Uterus (tissue), 4 donors: Measurements from ENCODE around the gene PTPN13. TPM values are rescaled to one million over a fixed set of nuclear protein-coding genes. Genes with fewer than 3 reads are reported as not detected.

Experiments
- DNase-seq, 2 donors: peaks; one replicate each; pipeline ENCODE4 v3.0.0-alpha.2; 2019 to 2020
- H3K27ac ChIP-seq, 2 donors: fragments of 200-600 bp; sonication (generic); 1 replicate in 1 of 2; 2 replicates in 1 of 2; pipeline ENCODE4 v1.5.1; 2016 to 2018
- H3K27me3 ChIP-seq, 2 donors: fragments of 200-600 bp; sonication (generic); one replicate each; pipeline ENCODE4 v1.5.1; 2018 to 2019; ENCODE audit warnings: control low read depth in 1 of 2
- H3K36me3 ChIP-seq, 2 donors: fragments of 200-600 bp; sonication (generic); one replicate each; pipeline ENCODE4 v1.5.1; 2019; ENCODE audit warnings: control low read depth in 1 of 2
- H3K4me1 ChIP-seq, 2 donors: fragments of 200-600 bp; sonication (generic); one replicate each; pipeline ENCODE4 v1.5.1; 2018 to 2019; ENCODE audit warnings: control low read depth in 1 of 2
- H3K4me3 ChIP-seq, 2 donors: fragments of 200-600 bp; sonication (generic); 1 replicate in 1 of 2; 2 replicates in 1 of 2; pipeline ENCODE4 v1.5.1; 2018 to 2019; ENCODE audit warnings: mild to moderate bottlenecking in 1 of 2
- H3K9me3 ChIP-seq, 2 donors: fragments of 200-600 bp; sonication (generic); one replicate each; pipeline ENCODE4 v1.5.1; 2019; ENCODE audit warnings: control low read depth in 1 of 2
- CTCF ChIP-seq, 4 experiments: fragments of 200-600 bp in 2 of 4; fragments of 450-650 bp in 2 of 4; sonication (generic) in 2 of 4; IDR thresholded peaks; one replicate each; pipeline ENCODE4 v1.5.1; 2016 to 2019; ENCODE audit warnings: antibody characterized with exemption in 4 of 4, mild to moderate bottlenecking in 2 of 4, moderate library complexity in 1 of 4
- POLR2A ChIP-seq, 2 donors: fragments of 450-650 bp; IDR thresholded peaks; one replicate each; pipeline ENCODE4 v1.6.1; 2016; ENCODE audit warnings: antibody characterized with exemption in 2 of 2, mild to moderate bottlenecking in 1 of 2, moderate library complexity in 1 of 2
- intact Hi-C: fragments of 100-400 bp; cut with DNase I; formaldehyde crosslinking; loops from one replicate; pipeline ENCODE4 v1.15.1; 2023; ENCODE audit warnings: low total_unique reads
- total RNA-seq, 4 donors: library from RNA; depleted of rRNA in 3 of 4; stranded (reverse); fragments of >200 nt in 3 of 4; gene quantifications; one replicate each; pipeline versions ENCODE4 v1.1.0 to v1.2.4, GENCODE V29; 2014 to 2023
- donor health status: DM: yes; HTN: yes; CAD: no.

Gene PTPN13
- total RNA-seq, 4 donors from 2014 or later, result 24.3 to 79.2 (median 37.9) TPM

DNA sequence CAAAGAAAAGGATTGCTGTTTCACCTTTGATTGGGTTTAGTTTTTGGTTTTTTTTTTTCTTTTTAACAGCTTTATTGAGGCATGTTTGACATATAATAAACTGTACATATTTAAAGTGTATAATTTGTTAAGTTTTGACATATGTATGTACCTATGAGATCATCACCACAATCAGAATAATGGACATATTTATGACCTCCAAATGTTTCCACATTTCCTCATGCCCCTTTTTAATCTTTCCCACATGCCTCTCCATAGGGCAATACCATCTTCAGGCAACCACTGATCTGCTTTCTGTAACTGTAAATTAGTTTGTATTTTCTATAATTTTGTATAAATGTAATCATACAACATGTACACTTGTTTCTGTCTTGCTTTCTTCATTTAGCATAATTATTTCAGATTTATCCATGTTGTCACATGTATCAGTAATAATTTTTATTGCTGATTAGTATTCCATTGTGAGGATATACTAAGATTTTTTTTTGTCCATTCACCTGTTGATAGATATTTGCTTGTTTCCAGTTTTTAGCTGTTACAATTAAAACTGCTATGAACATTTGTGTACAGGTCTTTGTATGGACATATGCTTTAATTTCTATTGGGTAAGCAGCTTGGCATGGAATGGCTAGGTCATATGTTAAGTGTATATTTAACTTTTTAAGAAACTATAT lies 33.5 kb downstream of the PTPN13 start:
- no peak overlapping the region for H3K4me3 ChIP-seq
- no peaks in the 10 kb centered on the region for H3K36me3 ChIP-seq
- DNase-seq, result no peak
- H3K9me3 ChIP-seq, result no peaks in the 10 kb centered on the region
- H3K4me1 ChIP-seq, result no peaks in the 10 kb centered on the region
- intact Hi-C loops, result no loop called here
- H3K27me3 ChIP-seq, result no peaks in the 10 kb centered on the region
- TF ChIP-seq CTCF (IDR thresholded peaks at IDR 0.05) (no peak), POLR2A (IDR thresholded peaks at IDR 0.05) (no peak)
- no peak overlapping the region for H3K27ac ChIP-seq

GRCh38 chr4:86630629-86631028 lies 36.5 kb downstream of the PTPN13 start:
- TF ChIP-seq POLR2A (IDR thresholded peaks at IDR 0.05) (no peak), CTCF (IDR thresholded peaks at IDR 0.05) (no peak)
- intact Hi-C loops, result no loop called here
- H3K4me1 ChIP-seq, result no peaks in the 10 kb centered on the region

DNA sequence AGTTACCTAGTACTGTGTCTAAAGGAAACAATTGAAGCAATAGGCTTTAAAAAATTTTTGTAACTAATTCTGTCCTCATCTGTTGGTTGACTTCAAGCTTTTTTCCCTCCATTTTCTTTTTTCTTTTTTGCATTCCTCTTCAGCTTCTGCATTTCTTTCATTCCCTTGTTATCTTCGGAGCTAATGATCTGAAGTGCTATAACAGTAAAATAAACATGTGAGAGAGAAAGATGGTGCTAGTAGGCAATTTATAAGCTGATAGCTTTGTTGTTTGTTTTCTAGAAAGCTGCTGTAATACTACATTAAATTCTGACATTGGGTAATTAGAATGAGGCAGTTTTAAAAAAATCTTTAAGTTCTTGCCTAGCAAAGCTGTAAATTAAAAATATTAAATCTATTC lies 37.1 kb downstream of the PTPN13 start:
- H3K4me1 ChIP-seq, result no peaks in the 10 kb centered on the region
- no peak overlapping the region for H3K27ac ChIP-seq
- TF ChIP-seq POLR2A (IDR thresholded peaks at IDR 0.05) (no peak), CTCF (IDR thresholded peaks at IDR 0.05) (no peak)
- H3K27me3 ChIP-seq, result no peaks in the 10 kb centered on the region
- H3K9me3 ChIP-seq, result no peaks in the 10 kb centered on the region
- no peak for DNase-seq
- no peaks in the 10 kb centered on the region for H3K36me3 ChIP-seq
- intact Hi-C loops, result no loop called here
- H3K4me3 ChIP-seq, result no peak overlapping the region

More at GRCh38 chr4:86630629-86631028, 36.5 kb downstream of the PTPN13 start:
- H3K27ac ChIP-seq, result no peak overlapping the region
- no peaks in the 10 kb centered on the region for H3K9me3 ChIP-seq
- H3K4me3 ChIP-seq, result no peak overlapping the region
- no peak for DNase-seq
- no peaks in the 10 kb centered on the region for H3K27me3 ChIP-seq
- H3K36me3 ChIP-seq, result no peaks in the 10 kb centered on the region

- H3K4me3 ChIP-seq, result no peak overlapping the region
- no peak for DNase-seq
- H3K36me3 ChIP-seq, result no peaks in the 10 kb centered on the region
- H3K9me3 ChIP-seq, result no peaks in the 10 kb centered on the region
- intact Hi-C loops, result no loop called here
- no peak overlapping the region for H3K27ac ChIP-seq
- no peaks in the 10 kb centered on the region for H3K27me3 ChIP-seq
- no peaks in the 10 kb centered on the region for H3K4me1 ChIP-seq
- TF ChIP-seq CTCF (IDR thresholded peaks at IDR 0.05) (no peak), POLR2A (IDR thresholded peaks at IDR 0.05) (no peak)
Observed at GRCh38 chr4:86633854-86634253, 39.7 kb downstream of the PTPN13 start.

DNA sequence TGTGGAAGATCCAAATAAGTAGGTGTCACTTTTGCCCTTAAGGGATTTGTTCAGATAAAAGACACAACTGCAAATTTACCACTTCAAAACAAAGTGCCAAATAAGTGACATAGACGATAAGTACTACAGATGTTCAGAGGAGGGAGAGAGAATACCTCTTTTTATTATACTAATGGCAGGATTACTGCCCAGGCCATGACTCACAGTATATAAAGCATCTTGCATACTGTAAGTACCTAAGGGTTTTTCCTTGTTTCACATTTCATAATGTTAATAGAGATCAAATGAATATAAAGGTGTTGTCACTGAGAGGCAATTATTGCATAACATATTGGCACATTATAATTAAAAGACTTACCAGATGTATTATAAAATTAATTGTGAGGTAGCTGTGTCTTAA lies 46.4 kb downstream of the PTPN13 start:
- no peaks in the 10 kb centered on the region for H3K36me3 ChIP-seq
- no peak overlapping the region for H3K4me3 ChIP-seq
- H3K27me3 ChIP-seq, result no peaks in the 10 kb centered on the region
- DNase-seq, result no peak
- no peaks in the 10 kb centered on the region for H3K9me3 ChIP-seq
- intact Hi-C loops, result no loop called here
- no peak overlapping the region for H3K27ac ChIP-seq
- TF ChIP-seq CTCF (IDR thresholded peaks at IDR 0.05), result no peak
- no peaks in the 10 kb centered on the region for H3K4me1 ChIP-seq
